Upper lobe of right lung (tissue), 1 donor: ENCODE measurements around the gene SMCO4. TPM values are rescaled to one million over a fixed set of nuclear protein-coding genes. Genes with fewer than 3 reads are reported as not detected.

ENCODE experiments used
- ATAC-seq: fragments of 200-7000 bp; cut with Tn5 transposase; one replicate; pipeline ENCODE4 v1.9.1; 2020; ENCODE audit warnings: mild to moderate bottlenecking, moderate library complexity
- DNase-seq: peaks from one replicate; pipeline ENCODE4 v3.0.0-alpha.2; 2020
- H3K27ac ChIP-seq: fragments of 200-600 bp; one replicate; pipeline ENCODE4 v1.8.0; 2022
- H3K27me3 ChIP-seq: fragments of 200-600 bp; one replicate; pipeline ENCODE4 v1.8.0; 2022; ENCODE audit warnings: mild to moderate bottlenecking
- H3K36me3 ChIP-seq: fragments of 200-600 bp; one replicate; pipeline ENCODE4 v1.8.0; 2022
- H3K4me1 ChIP-seq: fragments of 200-600 bp; one replicate; pipeline ENCODE4 v1.8.0; 2022
- H3K4me3 ChIP-seq: fragments of 200-600 bp; one replicate; pipeline ENCODE4 v1.8.0; 2022; ENCODE audit warnings: mild to moderate bottlenecking
- H3K9me3 ChIP-seq: fragments of 200-600 bp; one replicate; pipeline ENCODE4 v1.8.0; 2022
- CTCF ChIP-seq: fragments of 200-600 bp; IDR thresholded peaks from one replicate; pipeline ENCODE4 v1.8.0; 2022; ENCODE audit warnings: antibody characterized with exemption
- intact Hi-C: fragments of 100-400 bp; cut with DNase I; formaldehyde crosslinking; loops from one replicate; pipeline ENCODE4 v1.11.0; 2022
- total RNA-seq: library from RNA; stranded (reverse); fragmentation: NEBNext Ultra II Directional; extraction: Animal tissue kit (Norgen Biotek cat#: 25700); gene quantifications from one replicate; pipeline ENCODE4 v1.2.1, GENCODE V29; 2021
- donor health status: DM: no; HTN: yes; CAD: no; lungs with severe emphysema.

SMCO4 gene
- total RNA-seq, 1 donor from 2014 or later = 55.7 TPM

- H3K4me3 ChIP-seq = no peak overlapping the region
- no peaks in the 10 kb centered on the region for H3K36me3 ChIP-seq
- DNase-seq (no peak), ATAC-seq (no peak)
- TF ChIP-seq CTCF = no peak
- intact Hi-C loops = no loop called here
- no peaks in the 10 kb centered on the region for H3K4me1 ChIP-seq
- no peaks in the 10 kb centered on the region for H3K27me3 ChIP-seq
- H3K27ac ChIP-seq = no peak overlapping the region
- H3K9me3 ChIP-seq = no peaks in the 10 kb centered on the region
Measured at GRCh38 chr11:93477684-93478234, 65.4 kb downstream of the SMCO4 start.

GRCh38 chr11:93476796-93477195 lies 66.4 kb downstream of the SMCO4 start:
- no peaks in the 10 kb centered on the region for H3K4me1 ChIP-seq
- ATAC-seq (no peak), DNase-seq (no peak)
- H3K36me3 ChIP-seq = no peaks in the 10 kb centered on the region
- no peaks in the 10 kb centered on the region for H3K27me3 ChIP-seq
- H3K27ac ChIP-seq = no peak overlapping the region
- H3K9me3 ChIP-seq = no peaks in the 10 kb centered on the region
- no peak for TF ChIP-seq CTCF
- intact Hi-C loops = no loop called here
- no peak overlapping the region for H3K4me3 ChIP-seq

GRCh38 chr11:93474123-93474522 lies 69.1 kb downstream of the SMCO4 start:
- H3K36me3 ChIP-seq = no peaks in the 10 kb centered on the region
- ATAC-seq = no peak
- H3K4me1 ChIP-seq = no peaks in the 10 kb centered on the region
- DNase-seq = no peak
- no peak overlapping the region for H3K27ac ChIP-seq
- H3K27me3 ChIP-seq = no peaks in the 10 kb centered on the region
- no peak overlapping the region for H3K4me3 ChIP-seq
- TF ChIP-seq CTCF = no peak
- H3K9me3 ChIP-seq = no peaks in the 10 kb centered on the region
- intact Hi-C loops = no loop called here

- no peak for DNase-seq
- Histone ChIP-seq H3K27me3 (no peaks in the 10 kb centered on the region), H3K9me3 (no peaks in the 10 kb centered on the region), H3K4me3 (no peak overlapping the region), H3K27ac (no peak overlapping the region), H3K36me3 (no peaks in the 10 kb centered on the region), H3K4me1 (no peaks in the 10 kb centered on the region)
- no peak for ATAC-seq
- TF ChIP-seq CTCF = no peak
- intact Hi-C loops = no loop called here
Measured at GRCh38 chr11:93468290-93468689, 74.9 kb downstream of the SMCO4 start.

- no peak for TF ChIP-seq CTCF
- no peaks in the 10 kb centered on the region for H3K4me1 ChIP-seq
- H3K9me3 ChIP-seq = no peaks in the 10 kb centered on the region
- H3K4me3 ChIP-seq = no peak overlapping the region
- ATAC-seq (no peak), DNase-seq (no peak)
- intact Hi-C loops = no loop called here
- H3K27ac ChIP-seq = no peak overlapping the region
- no peaks in the 10 kb centered on the region for H3K36me3 ChIP-seq
- H3K27me3 ChIP-seq = no peaks in the 10 kb centered on the region
Measured at GRCh38 chr11:93467054-93467453, 76.1 kb downstream of the SMCO4 start.
